GM12801 (cell line): Measurements from ENCODE around the gene PCSK6.

Experiments
- TF ChIP-seq, protein P1 (sequence below): IDR thresholded peaks from one replicate; pipeline ENCODE4 v1.5.1; 2011; ENCODE audit warnings: control low read depth; ENCODE audit not compliant: insufficient read length; ENCODE audit errors: extremely low read depth

The PCSK6 gene

DNA sequence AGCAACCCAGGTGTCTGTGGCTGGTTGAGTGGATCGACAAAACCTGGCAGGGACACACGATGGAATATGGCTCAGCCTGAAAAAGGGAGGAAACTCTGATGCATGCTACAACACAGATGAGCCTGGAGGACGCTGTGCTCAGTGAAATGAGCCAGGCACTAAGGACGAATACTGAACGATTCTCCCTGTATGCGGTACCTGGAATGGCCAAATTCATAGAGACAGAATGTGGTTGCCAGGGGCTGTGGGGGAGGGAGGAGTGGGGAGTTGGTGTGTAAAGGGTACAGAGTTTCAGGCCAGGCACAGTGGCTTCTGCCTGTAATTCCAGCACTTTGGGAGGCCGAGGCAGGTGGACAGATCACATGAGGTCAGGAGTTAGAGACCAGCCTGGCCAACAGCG lies 35.1 kb downstream of the PCSK6 start:
- TF ChIP-seq, protein P1, sequence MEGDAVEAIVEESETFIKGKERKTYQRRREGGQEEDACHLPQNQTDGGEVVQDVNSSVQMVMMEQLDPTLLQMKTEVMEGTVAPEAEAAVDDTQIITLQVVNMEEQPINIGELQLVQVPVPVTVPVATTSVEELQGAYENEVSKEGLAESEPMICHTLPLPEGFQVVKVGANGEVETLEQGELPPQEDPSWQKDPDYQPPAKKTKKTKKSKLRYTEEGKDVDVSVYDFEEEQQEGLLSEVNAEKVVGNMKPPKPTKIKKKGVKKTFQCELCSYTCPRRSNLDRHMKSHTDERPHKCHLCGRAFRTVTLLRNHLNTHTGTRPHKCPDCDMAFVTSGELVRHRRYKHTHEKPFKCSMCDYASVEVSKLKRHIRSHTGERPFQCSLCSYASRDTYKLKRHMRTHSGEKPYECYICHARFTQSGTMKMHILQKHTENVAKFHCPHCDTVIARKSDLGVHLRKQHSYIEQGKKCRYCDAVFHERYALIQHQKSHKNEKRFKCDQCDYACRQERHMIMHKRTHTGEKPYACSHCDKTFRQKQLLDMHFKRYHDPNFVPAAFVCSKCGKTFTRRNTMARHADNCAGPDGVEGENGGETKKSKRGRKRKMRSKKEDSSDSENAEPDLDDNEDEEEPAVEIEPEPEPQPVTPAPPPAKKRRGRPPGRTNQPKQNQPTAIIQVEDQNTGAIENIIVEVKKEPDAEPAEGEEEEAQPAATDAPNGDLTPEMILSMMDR, result no peak

DNA sequence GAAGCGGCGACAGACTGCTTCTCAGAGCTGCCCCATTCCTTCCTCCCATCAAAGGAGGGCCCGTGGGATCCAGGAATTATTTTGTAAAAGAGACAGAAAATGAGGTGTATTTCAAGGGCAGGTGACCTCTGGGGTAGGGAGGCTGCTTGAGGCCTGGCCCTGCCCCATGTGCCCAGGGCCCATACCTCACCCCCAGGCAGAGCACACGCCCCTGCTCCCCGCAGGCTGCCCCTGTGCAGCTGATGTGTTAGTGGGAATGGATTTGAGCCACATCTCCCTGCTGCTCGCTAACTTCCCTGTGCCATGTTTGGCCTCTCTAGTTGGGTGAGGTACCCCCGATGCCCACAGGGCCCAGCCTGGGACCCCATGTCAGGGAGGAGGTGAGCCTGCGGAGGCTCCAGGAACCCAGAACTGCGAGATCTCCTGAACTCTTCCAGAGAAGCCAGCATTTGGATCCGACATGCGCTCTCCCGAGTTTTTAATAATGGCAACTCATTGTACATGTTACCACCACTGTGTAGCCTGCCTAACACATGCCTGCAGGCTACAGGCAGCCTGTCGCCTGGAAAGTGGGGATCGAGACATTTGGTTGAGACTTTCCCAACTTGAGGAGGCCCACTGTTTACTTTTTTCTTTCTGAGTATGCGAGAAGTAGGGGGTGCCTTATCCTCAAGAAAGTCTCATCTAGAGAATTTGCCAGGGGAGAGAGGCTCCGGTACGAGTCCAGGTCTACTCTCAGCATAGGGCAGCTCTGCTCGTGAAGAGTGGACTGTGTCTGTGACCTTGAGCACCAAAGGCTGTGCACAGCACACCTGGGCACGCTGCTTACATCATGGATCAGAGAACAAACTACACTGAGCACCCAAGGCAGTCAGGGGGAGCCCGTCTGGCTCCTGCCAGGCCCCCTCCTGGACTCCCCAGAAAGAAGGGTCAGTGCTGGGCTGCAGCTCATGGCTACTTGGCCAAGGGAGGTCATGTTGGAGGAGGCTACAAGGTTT lies 36.1 kb downstream of the PCSK6 start:
- TF ChIP-seq, protein P1, result no peak

DNA sequence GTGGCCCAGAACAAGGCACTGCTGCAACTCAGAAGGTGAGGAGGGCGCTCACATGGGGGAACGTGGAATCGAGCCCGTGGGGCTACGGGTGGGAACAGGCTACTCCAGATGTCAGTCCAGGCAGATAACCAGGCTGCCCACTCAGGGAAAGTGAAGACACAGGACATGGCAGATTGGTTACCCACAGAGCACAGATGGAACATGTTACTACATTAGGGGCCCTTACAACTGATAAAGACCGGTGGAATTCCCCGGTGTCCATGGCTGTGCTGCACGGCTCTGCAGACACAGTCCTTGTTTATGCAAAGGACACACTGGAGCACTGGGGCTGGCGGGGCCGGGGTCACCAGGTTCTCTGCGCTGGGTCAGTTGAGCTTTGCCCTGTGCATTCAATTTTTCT lies 36.9 kb downstream of the PCSK6 start:
- TF ChIP-seq, protein P1, result no peak

DNA sequence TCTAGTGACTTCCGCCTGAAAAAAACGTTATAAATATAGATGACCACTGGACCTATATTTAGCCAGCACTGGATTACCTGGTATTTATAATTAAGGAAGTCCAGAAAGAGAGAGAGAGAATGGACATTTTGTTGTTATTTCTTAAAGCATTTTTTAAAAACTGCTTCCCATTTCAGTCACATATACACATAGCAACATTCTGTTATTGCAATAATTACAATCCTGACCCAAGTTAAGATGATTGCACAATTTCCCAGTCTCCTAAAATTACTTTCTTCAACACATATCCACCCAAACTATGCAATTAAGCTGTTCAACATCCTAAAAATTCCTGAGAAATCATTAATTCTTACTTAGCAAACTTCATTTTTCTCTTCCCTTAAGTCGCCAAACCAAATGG lies 37.7 kb downstream of the PCSK6 start:
- TF ChIP-seq, protein P1, result no peak

DNA sequence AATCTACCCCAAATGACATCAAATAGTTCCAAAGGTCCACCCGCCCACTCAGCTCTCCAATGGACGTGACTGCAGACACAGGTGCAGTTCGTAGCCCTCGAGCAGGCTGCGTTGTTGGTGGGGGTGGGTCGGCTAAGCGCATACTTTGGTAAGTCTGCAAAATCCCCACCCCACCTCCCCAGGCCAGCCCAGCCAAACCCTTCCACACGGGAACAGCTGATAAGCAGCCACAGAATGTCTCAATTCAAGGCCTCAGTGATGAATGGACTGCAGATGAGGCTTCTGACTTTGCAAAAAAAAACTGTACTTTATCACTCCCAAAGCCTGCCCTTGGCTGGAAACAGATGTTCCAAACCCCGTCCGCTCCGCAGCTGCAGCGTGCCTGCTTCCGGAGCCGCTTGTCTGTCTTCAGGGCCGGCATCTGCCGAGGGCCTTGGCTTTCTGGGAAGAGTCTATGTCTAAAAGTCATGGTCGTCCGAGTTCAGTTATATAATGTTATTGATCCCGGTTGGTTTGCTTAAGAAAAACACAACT lies 38.2 kb downstream of the PCSK6 start:
- TF ChIP-seq, protein P1, result no peak

DNA sequence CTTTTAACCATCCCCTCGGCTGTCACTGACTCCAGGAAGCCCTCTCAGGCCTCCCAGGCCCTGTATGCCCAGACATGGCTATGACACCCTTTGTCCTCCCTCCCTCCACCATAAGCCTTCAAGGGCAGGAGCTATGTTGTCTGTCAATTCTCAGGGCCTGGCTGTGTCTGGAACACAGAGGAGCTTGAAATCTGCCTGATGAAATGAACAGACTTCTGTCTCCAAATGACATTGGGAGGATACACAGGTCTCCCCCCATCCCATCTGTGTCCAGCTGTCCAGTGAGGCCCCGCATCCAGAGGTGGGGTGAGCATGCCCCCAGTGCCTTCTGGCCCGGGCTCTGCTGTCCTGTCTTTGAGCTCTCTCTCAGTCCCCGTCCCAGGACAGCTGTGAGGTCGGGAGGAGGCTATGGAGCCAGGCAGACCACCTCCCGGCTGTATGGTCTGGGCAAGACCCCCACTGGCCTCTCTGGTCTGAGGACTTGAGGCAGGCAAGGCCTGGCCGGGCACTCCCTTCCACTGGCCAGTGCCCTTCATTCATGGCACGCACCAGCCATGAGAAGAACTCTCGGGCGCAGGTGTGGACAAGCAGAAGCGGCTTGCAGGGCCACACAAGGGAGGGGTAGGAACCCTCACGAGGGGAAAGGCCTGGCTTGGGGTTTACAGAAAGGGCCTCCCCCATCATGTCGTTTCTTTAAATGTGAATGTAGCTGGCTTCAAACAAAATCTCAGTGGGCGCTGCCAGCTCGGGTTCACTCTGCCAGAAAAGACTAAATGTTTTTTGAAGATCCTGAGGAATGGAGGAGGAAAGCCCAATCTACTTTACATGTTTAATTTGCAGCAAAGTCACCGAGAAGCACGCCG lies 38.9 kb downstream of the PCSK6 start:
- TF ChIP-seq, protein P1, result no peak
